ENCODE data around the gene USP5. TPM values are rescaled to one million over a fixed set of nuclear protein-coding genes. Genes with fewer than 3 reads are reported as not detected.
A peak's percentile ranks its signal among the peaks of the same experiment; 100 is the strongest.

The USP5 gene, protein sequence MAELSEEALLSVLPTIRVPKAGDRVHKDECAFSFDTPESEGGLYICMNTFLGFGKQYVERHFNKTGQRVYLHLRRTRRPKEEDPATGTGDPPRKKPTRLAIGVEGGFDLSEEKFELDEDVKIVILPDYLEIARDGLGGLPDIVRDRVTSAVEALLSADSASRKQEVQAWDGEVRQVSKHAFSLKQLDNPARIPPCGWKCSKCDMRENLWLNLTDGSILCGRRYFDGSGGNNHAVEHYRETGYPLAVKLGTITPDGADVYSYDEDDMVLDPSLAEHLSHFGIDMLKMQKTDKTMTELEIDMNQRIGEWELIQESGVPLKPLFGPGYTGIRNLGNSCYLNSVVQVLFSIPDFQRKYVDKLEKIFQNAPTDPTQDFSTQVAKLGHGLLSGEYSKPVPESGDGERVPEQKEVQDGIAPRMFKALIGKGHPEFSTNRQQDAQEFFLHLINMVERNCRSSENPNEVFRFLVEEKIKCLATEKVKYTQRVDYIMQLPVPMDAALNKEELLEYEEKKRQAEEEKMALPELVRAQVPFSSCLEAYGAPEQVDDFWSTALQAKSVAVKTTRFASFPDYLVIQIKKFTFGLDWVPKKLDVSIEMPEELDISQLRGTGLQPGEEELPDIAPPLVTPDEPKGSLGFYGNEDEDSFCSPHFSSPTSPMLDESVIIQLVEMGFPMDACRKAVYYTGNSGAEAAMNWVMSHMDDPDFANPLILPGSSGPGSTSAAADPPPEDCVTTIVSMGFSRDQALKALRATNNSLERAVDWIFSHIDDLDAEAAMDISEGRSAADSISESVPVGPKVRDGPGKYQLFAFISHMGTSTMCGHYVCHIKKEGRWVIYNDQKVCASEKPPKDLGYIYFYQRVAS
- 119 and 127 TPM in 2 replicates for total RNA-seq (2014; rRNA removed)
- polyA plus RNA-seq (2012), result 110 TPM

DNA sequence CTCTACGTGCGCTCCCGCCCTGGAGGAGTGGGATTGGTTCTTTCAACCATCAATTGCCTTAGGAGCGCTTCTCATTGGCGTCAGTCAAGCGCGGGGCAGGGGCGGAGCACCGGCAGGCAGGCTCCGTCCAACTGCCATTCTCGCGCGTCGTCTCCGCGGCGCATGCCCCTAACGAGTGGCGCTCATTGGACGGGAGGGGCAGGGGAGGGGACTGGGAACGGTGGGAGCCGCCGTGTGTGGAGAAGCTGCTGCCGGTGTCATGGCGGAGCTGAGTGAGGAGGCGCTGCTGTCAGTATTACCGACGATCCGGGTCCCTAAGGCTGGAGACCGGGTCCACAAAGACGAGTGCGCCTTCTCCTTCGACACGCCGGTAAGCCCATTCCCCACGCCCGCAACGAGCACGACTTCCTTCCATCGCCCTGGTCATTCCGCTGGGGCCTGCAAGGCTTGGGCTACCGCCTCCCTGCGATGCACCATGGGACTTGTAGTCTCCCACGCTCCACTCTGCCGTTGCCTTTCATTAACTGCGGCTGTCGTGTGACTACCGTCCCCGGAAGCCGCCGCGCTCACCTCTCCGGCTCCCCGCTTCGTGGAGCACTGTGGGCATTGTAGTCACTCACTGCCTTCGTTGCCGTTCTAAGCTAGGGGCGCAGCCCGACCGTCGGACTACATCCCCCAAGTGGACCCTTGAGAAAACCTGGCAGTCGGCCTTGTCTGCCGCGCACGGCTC, at the start of gene USP5:
Gene USP5, plus strand, starts transcription at position 230 of the 730 bp plus-strand sequence. Its CDS starts 30 bp downstream, at position 260.
- DNase-seq (ENCODE audit: low read depth), result peak; percentile 100

- no peak for DNase-seq (ENCODE audit: low read depth)
Measured at GRCh38 chr12:6807170-6807569, 44.8 kb upstream of the USP5 start.

- no peak for DNase-seq (ENCODE audit: low read depth)
Measured at GRCh38 chr12:6809056-6809455, 42.9 kb upstream of the USP5 start.

GRCh38 chr12:6810758-6811157, 41.2 kb upstream of the USP5 start:
- DNase-seq (ENCODE audit: low read depth), result no peak

- no peak for DNase-seq (ENCODE audit: low read depth)
Measured at GRCh38 chr12:6813363-6813762, 38.6 kb upstream of the USP5 start.

DNA sequence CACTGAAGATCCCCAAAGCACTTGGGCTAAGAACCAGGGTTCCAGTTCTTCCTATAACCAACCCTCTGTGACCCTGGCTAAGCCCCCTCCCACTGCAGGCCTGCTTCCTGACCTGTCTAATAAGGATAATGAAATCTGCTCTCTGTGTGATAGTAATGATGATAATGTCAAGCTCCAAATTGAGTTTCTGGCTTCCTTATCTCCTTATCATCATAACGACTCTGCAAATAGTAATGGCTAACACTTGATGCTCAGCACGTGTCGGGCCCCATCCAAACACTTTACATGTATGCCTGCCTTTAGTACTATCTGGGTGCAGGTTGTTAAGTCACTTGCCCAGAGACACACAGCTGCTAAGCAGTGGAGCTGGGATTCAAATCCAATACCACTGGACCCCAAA, 35.4 kb upstream of the USP5 start:
- no peak for DNase-seq (ENCODE audit: low read depth)

- DNase-seq (ENCODE audit: low read depth), result no peak
Measured at GRCh38 chr12:6817098-6817497, 34.9 kb upstream of the USP5 start.

DNA sequence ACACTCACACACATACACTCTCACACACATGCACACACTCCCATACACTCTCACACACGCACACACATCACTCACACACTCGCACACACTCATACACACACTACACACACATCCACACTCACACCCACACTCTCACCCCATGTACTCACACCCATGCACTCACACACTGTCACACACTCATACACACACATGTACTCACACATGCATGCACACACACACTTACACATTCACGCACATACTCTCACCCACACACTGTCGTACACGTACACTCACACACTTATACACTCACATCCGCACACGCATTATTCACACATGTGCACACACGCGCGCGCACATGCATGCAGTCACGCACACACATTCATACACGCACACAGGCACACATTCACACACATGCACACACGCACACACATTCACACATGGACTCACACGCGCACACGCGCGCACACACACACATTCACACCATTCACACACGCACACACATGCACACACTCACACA, 34.2 kb upstream of the USP5 start:
- DNase-seq (ENCODE audit: low read depth), result no peak

GRCh38 chr12:6818222-6818621, 33.7 kb upstream of the USP5 start:
- DNase-seq (ENCODE audit: low read depth), result no peak

DNA sequence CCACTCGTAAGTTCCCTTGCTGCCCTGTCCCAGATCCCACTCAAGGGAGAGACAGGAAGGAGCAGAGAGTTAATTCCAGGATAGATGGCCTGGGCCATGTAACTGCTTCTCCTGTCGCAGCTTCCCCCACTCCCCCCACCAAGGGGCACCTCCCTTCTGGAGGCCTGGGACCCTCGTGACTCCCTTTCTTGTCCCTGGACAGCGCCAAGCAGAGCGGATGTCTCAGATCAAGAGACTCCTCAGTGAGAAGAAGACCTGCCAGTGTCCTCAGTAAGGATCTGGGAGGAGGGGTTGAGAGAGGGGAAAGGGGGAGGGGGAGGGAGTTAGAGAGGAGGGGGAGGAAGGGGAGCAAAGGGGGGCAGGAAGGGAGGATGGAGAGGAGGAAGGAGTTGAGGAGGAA, 33.3 kb upstream of the USP5 start:
- DNase-seq (ENCODE audit: low read depth), result no peak

GRCh38 chr12:6819106-6820030, 32.6 kb upstream of the USP5 start:
- DNase-seq (ENCODE audit: low read depth), result no peak

- no peak for DNase-seq (ENCODE audit: low read depth)
Measured at GRCh38 chr12:6820166-6820565, 31.8 kb upstream of the USP5 start.

- peak; percentile 21 for DNase-seq (ENCODE audit: low read depth)
Measured at GRCh38 chr12:6821591-6822425, 30.1 kb upstream of the USP5 start, which contains the start of gene GPR162. GPR162 (plus strand) TSS chr12:6821821; CDS start chr12:6823899, 2,078 bp downstream.

DNA sequence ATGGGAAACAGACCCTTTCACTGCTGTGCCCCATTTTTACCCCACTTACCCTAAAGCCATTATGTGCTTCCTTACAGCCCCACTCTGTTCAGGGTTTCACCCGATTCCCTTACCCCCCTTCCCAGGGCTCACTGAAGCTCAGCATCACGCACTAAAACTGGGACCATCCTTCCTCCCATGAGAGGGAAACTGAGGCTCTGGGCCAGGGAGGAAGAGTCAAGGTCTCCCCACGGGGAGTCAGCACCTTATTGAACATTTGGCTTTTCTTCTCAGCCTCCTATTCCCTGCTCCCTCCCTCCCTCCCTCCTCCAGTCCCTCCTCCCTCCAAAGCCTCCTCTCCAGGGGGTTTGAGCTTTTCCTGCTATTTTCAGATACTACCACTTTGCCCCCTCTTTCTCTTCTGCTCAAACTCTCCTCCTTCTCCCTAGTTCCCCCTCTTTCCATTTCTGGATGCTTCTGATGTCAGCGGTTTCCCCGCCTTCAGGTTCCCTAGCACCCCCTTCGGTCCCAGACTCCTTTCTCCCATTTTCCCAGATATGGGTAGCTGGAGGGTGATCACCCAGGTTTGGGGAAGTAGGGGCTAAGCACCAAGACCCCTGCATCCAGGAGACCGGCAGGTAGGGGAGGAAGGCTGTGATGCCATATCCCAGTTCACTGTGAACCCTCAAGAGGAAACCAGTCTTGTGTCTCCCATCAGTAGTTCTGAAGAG, 29.4 kb upstream of the USP5 start:
- no peak for DNase-seq (ENCODE audit: low read depth)

DNA sequence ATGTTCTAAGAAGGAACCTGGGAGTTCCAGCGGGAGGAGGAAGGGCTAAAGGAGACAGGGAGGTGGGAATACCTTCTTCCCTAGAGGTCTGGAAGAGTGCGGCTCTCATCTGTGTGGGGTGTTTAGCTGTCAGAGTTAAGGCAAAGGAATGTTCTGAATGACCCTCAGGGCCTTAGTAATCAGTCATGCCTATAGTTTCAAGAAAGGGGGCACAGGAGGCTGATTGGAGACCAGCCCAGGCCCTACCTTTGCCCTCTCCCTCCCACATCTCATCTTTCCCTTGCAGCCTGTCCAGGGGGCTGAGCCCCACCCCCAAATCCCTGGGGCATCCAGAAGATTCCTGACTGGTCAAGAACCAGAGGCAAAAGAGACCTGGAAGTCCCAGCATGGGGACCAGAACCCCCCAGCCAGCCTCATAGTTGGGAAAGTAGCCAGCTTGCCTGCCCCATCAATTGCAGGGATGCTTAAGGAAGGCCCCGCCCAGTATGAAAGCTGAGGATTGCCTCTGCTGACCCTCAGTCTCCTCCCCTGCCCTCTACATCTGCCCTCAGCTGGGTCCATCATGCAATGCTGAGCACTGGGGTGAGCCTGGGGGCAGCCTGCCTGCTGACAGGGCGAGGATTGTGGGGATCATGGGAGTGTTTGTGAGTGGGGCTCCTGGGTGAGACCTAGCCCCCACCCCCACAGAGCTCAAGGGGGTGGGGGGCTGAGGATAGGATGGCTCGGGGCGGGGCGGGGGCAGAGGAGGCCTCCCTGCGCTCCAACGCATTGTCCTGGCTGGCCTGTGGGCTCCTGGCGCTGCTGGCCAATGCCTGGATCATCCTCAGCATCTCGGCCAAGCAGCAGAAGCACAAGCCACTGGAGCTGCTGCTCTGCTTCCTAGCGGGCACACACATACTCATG, 28.5 kb upstream of the USP5 start:
- no peak for DNase-seq (ENCODE audit: low read depth)

DNA sequence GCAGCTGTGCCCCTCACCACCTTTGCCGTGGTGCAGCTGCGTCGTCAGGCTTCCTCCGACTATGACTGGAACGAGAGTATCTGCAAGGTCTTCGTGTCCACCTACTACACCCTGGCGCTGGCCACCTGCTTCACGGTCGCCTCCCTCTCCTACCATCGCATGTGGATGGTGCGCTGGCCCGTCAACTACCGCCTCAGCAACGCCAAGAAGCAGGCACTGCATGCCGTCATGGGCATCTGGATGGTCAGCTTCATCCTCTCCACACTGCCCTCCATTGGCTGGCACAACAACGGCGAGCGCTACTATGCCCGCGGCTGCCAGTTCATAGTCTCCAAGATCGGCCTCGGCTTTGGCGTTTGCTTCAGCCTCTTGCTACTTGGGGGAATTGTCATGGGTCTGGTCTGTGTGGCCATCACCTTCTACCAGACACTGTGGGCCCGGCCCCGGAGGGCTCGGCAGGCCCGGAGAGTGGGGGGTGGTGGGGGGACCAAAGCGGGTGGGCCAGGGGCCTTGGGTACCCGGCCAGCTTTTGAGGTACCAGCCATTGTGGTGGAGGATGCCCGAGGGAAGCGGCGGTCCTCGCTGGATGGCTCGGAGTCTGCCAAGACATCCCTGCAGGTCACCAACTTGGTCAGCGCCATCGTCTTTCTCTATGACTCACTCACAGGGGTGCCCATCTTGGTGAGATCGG, 27.7 kb upstream of the USP5 start:
- DNase-seq (ENCODE audit: low read depth), result no peak

DNA sequence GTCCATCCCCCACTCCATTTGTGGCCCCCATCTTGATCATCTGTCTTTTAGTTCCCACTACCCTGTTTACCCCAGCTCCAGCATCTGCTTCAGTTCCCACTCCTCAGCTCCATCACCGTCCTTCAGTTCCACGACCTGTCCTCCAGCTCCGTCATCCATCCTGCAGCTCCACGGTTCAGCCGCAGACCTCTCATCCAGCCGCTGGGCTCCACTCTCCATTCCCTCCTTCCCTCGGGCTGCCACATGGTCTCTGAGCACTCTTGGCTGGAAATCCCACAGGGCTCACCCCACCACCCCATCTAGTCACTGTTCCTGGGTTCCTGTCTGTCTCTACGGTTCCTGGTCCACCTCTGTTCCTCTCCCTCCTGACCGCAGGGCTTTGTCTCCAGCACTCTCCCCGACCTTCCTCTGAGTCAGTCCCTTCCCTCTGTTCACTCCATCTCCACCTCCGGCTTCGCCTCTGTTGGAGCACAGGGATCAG, 27.0 kb upstream of the USP5 start:
- peak; percentile 58 for DNase-seq (ENCODE audit: low read depth)

Data from LHCN-M2 (cell line).